ENCODE measurements around the gene LPAR1. TPM values are rescaled to one million over a fixed set of nuclear protein-coding genes. Genes with fewer than 3 reads are reported as not detected.

LPAR1 gene
- total RNA-seq, 2 donors from 2014 or later: 5.0 to 5.9 TPM

- H3K9ac ChIP-seq (ENCODE audit: extremely low read depth, low read length, poor library complexity, severe bottlenecking): no peak overlapping the region
- no peaks in the 10 kb centered on the region for H3K4me1 Mint-ChIP-seq
- no peak for DNase-seq
- no peaks in the 10 kb centered on the region for H3K36me3 ChIP-seq (ENCODE audit: control insufficient read depth, insufficient read depth, low read length)
- WGBS, 2 experiments (ENCODE audit: insufficient coverage in 1 of 2, insufficient read length in 1 of 2): 92% methylated on average over 2 of the region's 2 CpGs; no CpG with 5 or more reads in 1 of the 2 experiments
- H3K4me1 ChIP-seq (ENCODE audit: control insufficient read depth, insufficient read depth, low read length): no peaks in the 10 kb centered on the region
- peaks cover 24% of the 10 kb centered on the region for H3K9me3 Mint-ChIP-seq
- peaks cover 8% of the 10 kb centered on the region for H3K36me3 Mint-ChIP-seq (ENCODE audit: low read depth)
- H3K4me3 ChIP-seq (ENCODE audit: low read length): no peak overlapping the region
- no peak overlapping the region for H3K27ac Mint-ChIP-seq
- H3K9me3 ChIP-seq (ENCODE audit: control insufficient read depth, low read length): peaks cover 17% of the 10 kb centered on the region
- no peak overlapping the region for H3K4me3 Mint-ChIP-seq
- no peaks in the 10 kb centered on the region for H3K27me3 Mint-ChIP-seq (ENCODE audit: insufficient read depth)
- TF ChIP-seq CTCF (conservative IDR thresholded peaks at IDR 0.05): no peak
- no peaks in the 10 kb centered on the region for H3K27me3 ChIP-seq (ENCODE audit: control insufficient read depth, insufficient read depth, low read length, poor library complexity, severe bottlenecking)
- H3K27ac ChIP-seq (ENCODE audit: low read depth, low read length): no peak overlapping the region
These were observed 139.4 kb downstream of the LPAR1 start for GRCh38 chr9:110898866-110899265.

DNA sequence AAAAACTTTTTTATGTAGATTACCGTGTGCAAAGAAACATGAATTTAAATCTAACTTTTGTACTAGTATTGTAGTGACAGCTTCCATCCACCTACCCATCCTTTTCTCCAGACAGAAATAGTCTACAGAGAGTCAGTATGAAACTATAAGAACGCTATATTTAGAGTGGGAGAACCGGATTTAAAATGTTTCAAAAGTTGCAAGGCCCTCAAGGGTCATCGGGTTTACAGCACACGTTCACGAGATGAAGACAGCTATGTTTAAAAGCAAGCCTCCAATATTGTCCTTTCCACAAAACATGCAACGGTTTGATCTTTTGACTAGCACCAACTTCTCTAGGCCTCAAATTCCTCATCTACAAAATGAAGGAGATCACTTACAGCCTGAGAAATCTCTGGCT, 139.9 kb downstream of the LPAR1 start:
- Histone ChIP-seq H3K27ac (ENCODE audit: low read depth, low read length) (no peak overlapping the region), H3K36me3 (ENCODE audit: control insufficient read depth, insufficient read depth, low read length) (no peaks in the 10 kb centered on the region), H3K4me3 (ENCODE audit: low read length) (no peak overlapping the region), H3K27me3 (ENCODE audit: control insufficient read depth, insufficient read depth, low read length, poor library complexity, severe bottlenecking) (no peaks in the 10 kb centered on the region), H3K9me3 (ENCODE audit: control insufficient read depth, low read length) (peaks cover 12% of the 10 kb centered on the region), H3K4me1 (ENCODE audit: control insufficient read depth, insufficient read depth, low read length) (no peaks in the 10 kb centered on the region), H3K9ac (ENCODE audit: extremely low read depth, low read length, poor library complexity, severe bottlenecking) (no peak overlapping the region)
- no peak overlapping the region for H3K27ac Mint-ChIP-seq
- no peaks in the 10 kb centered on the region for H3K27me3 Mint-ChIP-seq (ENCODE audit: insufficient read depth)
- H3K9me3 Mint-ChIP-seq: peaks cover 24% of the 10 kb centered on the region
- no peak overlapping the region for H3K4me3 Mint-ChIP-seq
- WGBS, 2 experiments (ENCODE audit: insufficient coverage in 1 of 2, insufficient read length in 1 of 2): 95 to 96% methylated on average over 6 of the region's 7 CpGs
- DNase-seq: no peak
- TF ChIP-seq CTCF (conservative IDR thresholded peaks at IDR 0.05): no peak
- H3K4me1 Mint-ChIP-seq: no peaks in the 10 kb centered on the region
- peaks cover 8% of the 10 kb centered on the region for H3K36me3 Mint-ChIP-seq (ENCODE audit: low read depth)

DNA sequence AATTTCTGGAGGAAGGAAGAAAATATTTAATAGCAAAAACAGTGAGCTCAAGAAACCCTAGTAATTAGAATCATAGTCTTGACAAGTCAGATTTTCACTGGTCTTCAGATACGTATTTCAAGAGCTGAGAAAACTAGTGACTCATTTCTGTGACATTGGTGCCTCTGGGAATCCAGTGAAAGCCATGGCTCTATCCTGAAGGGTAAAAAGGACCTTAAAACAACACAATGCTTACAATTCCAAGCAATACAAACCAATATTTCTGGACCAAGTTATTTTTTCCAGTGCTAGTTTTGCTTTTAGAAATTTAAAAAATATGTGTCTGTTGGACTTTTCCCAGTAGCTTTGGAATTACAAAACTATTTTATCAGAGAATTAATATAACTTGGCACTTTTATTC, 140.3 kb downstream of the LPAR1 start:
- no peak overlapping the region for H3K27ac ChIP-seq (ENCODE audit: low read depth, low read length)
- WGBS, 2 experiments (ENCODE audit: insufficient coverage in 1 of 2, insufficient read length in 1 of 2): 91 to 100% methylated on average over 1 of the region's 1 CpG
- no peak overlapping the region for H3K4me3 Mint-ChIP-seq

More for the DNA sequence above, 140.3 kb downstream of the LPAR1 start:
- Histone ChIP-seq H3K9ac (ENCODE audit: extremely low read depth, low read length, poor library complexity, severe bottlenecking) (no peak overlapping the region), H3K4me1 (ENCODE audit: control insufficient read depth, insufficient read depth, low read length) (no peaks in the 10 kb centered on the region), H3K36me3 (ENCODE audit: control insufficient read depth, insufficient read depth, low read length) (no peaks in the 10 kb centered on the region), H3K27me3 (ENCODE audit: control insufficient read depth, insufficient read depth, low read length, poor library complexity, severe bottlenecking) (no peaks in the 10 kb centered on the region), H3K4me3 (ENCODE audit: low read length) (no peak overlapping the region), H3K9me3 (ENCODE audit: control insufficient read depth, low read length) (peaks cover 10% of the 10 kb centered on the region)
- DNase-seq: no peak
- H3K4me1 Mint-ChIP-seq: no peaks in the 10 kb centered on the region
- H3K36me3 Mint-ChIP-seq (ENCODE audit: low read depth): peaks cover 8% of the 10 kb centered on the region
- H3K27me3 Mint-ChIP-seq (ENCODE audit: insufficient read depth): no peaks in the 10 kb centered on the region
- H3K27ac Mint-ChIP-seq: no peak overlapping the region
- TF ChIP-seq CTCF (conservative IDR thresholded peaks at IDR 0.05): no peak
- H3K9me3 Mint-ChIP-seq: peaks cover 23% of the 10 kb centered on the region

Measured in endodermal cell (in vitro differentiated cells).